KOPT-K1 (cell line): ENCODE data around the gene TRPV6.

Source experiments
- H3K27ac ChIP-seq: fragments of 200-600 bp; sonication (generic); 2 replicates; pipeline ENCODE4 v1.5.1; 2016; ENCODE audit warnings: antibody characterized with exemption, mild to moderate bottlenecking, low read depth, low read length; ENCODE audit not compliant: poor library complexity, severe bottlenecking
- H3K36me3 ChIP-seq: fragments of 200-600 bp; sonication (generic); 2 replicates; pipeline ENCODE4 v1.5.1; 2017; ENCODE audit warnings: antibody characterized with exemption, mild to moderate bottlenecking, low read length, moderate library complexity; ENCODE audit not compliant: insufficient read depth
- H3K9me3 ChIP-seq: fragments of 200-600 bp; sonication (generic); 2 replicates; pipeline ENCODE4 v1.5.1; 2017; ENCODE audit warnings: antibody characterized with exemption, low read length, mild to moderate bottlenecking; ENCODE audit not compliant: insufficient read depth, poor library complexity, severe bottlenecking

Gene TRPV6

GRCh38 chr7:142885311-142886230, at the start of gene TRPV6:
TRPV6 (minus strand) TSS chr7:142885745.
- Histone ChIP-seq H3K27ac (no peak within 1 kb of the TSS), H3K9me3 (no peaks in the 10 kb centered on the region), H3K36me3 (no peaks in the 10 kb centered on the region)

- H3K27ac ChIP-seq = no peak overlapping the region
These were observed 48.5 kb upstream of the TRPV6 start for GRCh38 chr7:142934056-142934455.

GRCh38 chr7:142933624-142934023, 48.1 kb upstream of the TRPV6 start, which contains the start of gene TRPV5:
TRPV5 (minus strand) TSS chr7:142933746; CDS start chr7:142933459, 287 bp downstream.
- Histone ChIP-seq H3K27ac (no peak within 1 kb of the TSS), H3K36me3 (no peaks in the 10 kb centered on the region), H3K9me3 (no peaks in the 10 kb centered on the region)

More at GRCh38 chr7:142934056-142934455, 48.5 kb upstream of the TRPV6 start:
- H3K9me3 ChIP-seq = no peaks in the 10 kb centered on the region
- H3K36me3 ChIP-seq = no peaks in the 10 kb centered on the region

- no peak overlapping the region for H3K27ac ChIP-seq
- H3K36me3 ChIP-seq = no peaks in the 10 kb centered on the region
- no peaks in the 10 kb centered on the region for H3K9me3 ChIP-seq
These were observed 47.5 kb upstream of the TRPV6 start for GRCh38 chr7:142933092-142933475.

- Histone ChIP-seq H3K9me3 (no peaks in the 10 kb centered on the region), H3K27ac (no peak overlapping the region), H3K36me3 (no peaks in the 10 kb centered on the region)
These were observed 47.0 kb upstream of the TRPV6 start for GRCh38 chr7:142932386-142933091.

- Histone ChIP-seq H3K36me3 (no peaks in the 10 kb centered on the region), H3K9me3 (no peaks in the 10 kb centered on the region), H3K27ac (no peak overlapping the region)
These were observed 44.7 kb upstream of the TRPV6 start for GRCh38 chr7:142930126-142930730.

- Histone ChIP-seq H3K36me3 (no peaks in the 10 kb centered on the region), H3K9me3 (no peaks in the 10 kb centered on the region), H3K27ac (no peak overlapping the region)
These were observed 42.4 kb upstream of the TRPV6 start for GRCh38 chr7:142927949-142928348.

GRCh38 chr7:142927085-142927745, 41.7 kb upstream of the TRPV6 start:
- Histone ChIP-seq H3K9me3 (no peaks in the 10 kb centered on the region), H3K27ac (no peak overlapping the region), H3K36me3 (no peaks in the 10 kb centered on the region)

GRCh38 chr7:142925413-142925812, 39.9 kb upstream of the TRPV6 start:
- Histone ChIP-seq H3K27ac (no peak overlapping the region), H3K36me3 (no peaks in the 10 kb centered on the region), H3K9me3 (no peaks in the 10 kb centered on the region)

GRCh38 chr7:142923391-142923790, 37.8 kb upstream of the TRPV6 start:
- Histone ChIP-seq H3K9me3 (no peaks in the 10 kb centered on the region), H3K36me3 (no peaks in the 10 kb centered on the region), H3K27ac (no peak overlapping the region)

- H3K27ac ChIP-seq = no peak overlapping the region
- H3K36me3 ChIP-seq = no peaks in the 10 kb centered on the region
- H3K9me3 ChIP-seq = no peaks in the 10 kb centered on the region
These were observed 34.1 kb upstream of the TRPV6 start for GRCh38 chr7:142919656-142920055.

- Histone ChIP-seq H3K36me3 (no peaks in the 10 kb centered on the region), H3K9me3 (no peaks in the 10 kb centered on the region), H3K27ac (no peak overlapping the region)
These were observed 33.4 kb upstream of the TRPV6 start for GRCh38 chr7:142918901-142919300.

GRCh38 chr7:142917447-142917846, 31.9 kb upstream of the TRPV6 start:
- H3K36me3 ChIP-seq = no peaks in the 10 kb centered on the region
- H3K27ac ChIP-seq = no peak overlapping the region
- H3K9me3 ChIP-seq = no peaks in the 10 kb centered on the region

- Histone ChIP-seq H3K36me3 (no peaks in the 10 kb centered on the region), H3K9me3 (no peaks in the 10 kb centered on the region), H3K27ac (no peak overlapping the region)
These were observed 31.0 kb upstream of the TRPV6 start for GRCh38 chr7:142916508-142916907.

GRCh38 chr7:142915315-142915714, 29.8 kb upstream of the TRPV6 start:
- no peak overlapping the region for H3K27ac ChIP-seq
- no peaks in the 10 kb centered on the region for H3K9me3 ChIP-seq
- no peaks in the 10 kb centered on the region for H3K36me3 ChIP-seq
